K562 (cell line): ENCODE results near the gene CCDC85B.

ENCODE experiments used
- CEBPB ChIP-seq: fragments of 450-650 bp; IDR thresholded peaks from 2 replicates; pipeline ENCODE4 v1.6.1; 2016; ENCODE audit warnings: missing genetic modification characterization, missing compliant biosample characterization
- E2F4 ChIP-seq: sonication (generic); formaldehyde crosslinking; IDR thresholded peaks from 2 replicates; pipeline ENCODE4 v1.8.0; 2022; ENCODE audit warnings: mild to moderate bottlenecking, low read depth, missing genetic modification reagents
- ELF1 ChIP-seq: fragments of 200-800 bp; sonication (Bioruptor generic); IDR thresholded peaks from 2 replicates; pipeline ENCODE4 v1.6.1; 2016; ENCODE audit warnings: missing genetic modification characterization, missing compliant biosample characterization
- EZH2 ChIP-seq: IDR thresholded peaks from 2 replicates; pipeline ENCODE4 v1.6.1; 2012; ENCODE audit warnings: low read depth, mild to moderate bottlenecking, inconsistent platforms, low read length, borderline replicate concordance
- KDM4B ChIP-seq, 2 experiments: fragments of 450-650 bp in 1 of 2; sonication (generic) in 1 of 2; IDR thresholded peaks; 2 replicates each; pipeline ENCODE4 v1.6.1; 2016 to 2017; ENCODE audit warnings: borderline replicate concordance in 2 of 2, antibody characterized with exemption in 1 of 2, low read depth in 1 of 2, mild to moderate bottlenecking in 1 of 2
- RAD21 ChIP-seq, 2 experiments: fragments of 250-450 bp in 1 of 2; fragments of 450-650 bp in 1 of 2; sonication (Bioruptor Pico) in 1 of 2; formaldehyde crosslinking in 1 of 2; IDR thresholded peaks in 1 of 2; conservative IDR thresholded peaks in 1 of 2; 2 replicates each; pipeline versions ENCODE4 v1.4.0 to v1.8.0; 2020 to 2022; ENCODE audit warnings: mild to moderate bottlenecking in 2 of 2, moderate library complexity in 1 of 2
- RBM39 ChIP-seq: fragments of 200-400 bp; formaldehyde crosslinking; optimal IDR thresholded peaks from 2 replicates; pipeline ENCODE3; 2018; ENCODE audit warnings: low read depth, low read length
- RCOR1 ChIP-seq, 2 experiments: IDR thresholded peaks; 2 replicates each; pipeline ENCODE4 v1.6.1; 2012; ENCODE audit warnings: low read depth in 2 of 2, low read length in 2 of 2, borderline replicate concordance in 1 of 2, improper control_type of control experiment in 1 of 2
- TAF1 ChIP-seq: IDR thresholded peaks from 2 replicates; pipeline ENCODE4 v1.6.1; 2011; ENCODE audit warnings: mild to moderate bottlenecking, low read length, moderate library complexity; ENCODE audit not compliant: insufficient read depth, control insufficient read depth, severe bottlenecking; ENCODE audit errors: extremely low read depth

DNA sequence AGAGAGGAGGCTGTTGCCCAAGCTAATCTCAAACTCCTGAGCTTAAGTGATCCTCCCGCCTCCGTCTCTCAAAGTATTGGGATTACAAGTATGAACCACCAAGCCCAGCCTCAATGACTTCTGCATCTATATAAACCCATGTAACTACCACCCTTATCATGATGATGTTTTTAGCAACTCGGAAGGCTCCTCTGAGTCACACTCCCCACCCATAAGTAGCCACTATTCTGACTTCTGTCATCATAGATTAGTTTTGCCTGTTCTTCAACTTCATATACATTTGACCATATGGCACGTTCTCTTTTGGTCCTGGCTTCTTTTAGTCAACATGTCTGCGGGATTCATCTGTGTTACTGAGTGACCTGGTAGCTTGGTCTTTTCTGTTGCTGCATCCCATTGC is 16.1 kb downstream of the CCDC85B start:
- TF ChIP-seq TAF1 (no peak), RBM39 (no peak), RCOR1 (IDR thresholded peaks at IDR 0.05; ENCODE audit: borderline replicate concordance in 1 of 2, low read depth in 2 of 2, low read length in 2 of 2) (no peak), RAD21 (CRISPR knock-in tag; conservative IDR thresholded peaks at IDR 0.05 in 1 of 2, IDR thresholded peaks at IDR 0.05 in 1 of 2) (no peak), CEBPB (tag) (no peak), E2F4 (CRISPR knock-in tag) (no peak), EZH2 (no peak), ELF1 (tag) (no peak), KDM4B (IDR thresholded peaks at IDR 0.05; ENCODE audit: borderline replicate concordance in 2 of 2, low read depth in 1 of 2) (no peak)
